ENCODE results near the gene WDR90.

WDR90 gene

DNA sequence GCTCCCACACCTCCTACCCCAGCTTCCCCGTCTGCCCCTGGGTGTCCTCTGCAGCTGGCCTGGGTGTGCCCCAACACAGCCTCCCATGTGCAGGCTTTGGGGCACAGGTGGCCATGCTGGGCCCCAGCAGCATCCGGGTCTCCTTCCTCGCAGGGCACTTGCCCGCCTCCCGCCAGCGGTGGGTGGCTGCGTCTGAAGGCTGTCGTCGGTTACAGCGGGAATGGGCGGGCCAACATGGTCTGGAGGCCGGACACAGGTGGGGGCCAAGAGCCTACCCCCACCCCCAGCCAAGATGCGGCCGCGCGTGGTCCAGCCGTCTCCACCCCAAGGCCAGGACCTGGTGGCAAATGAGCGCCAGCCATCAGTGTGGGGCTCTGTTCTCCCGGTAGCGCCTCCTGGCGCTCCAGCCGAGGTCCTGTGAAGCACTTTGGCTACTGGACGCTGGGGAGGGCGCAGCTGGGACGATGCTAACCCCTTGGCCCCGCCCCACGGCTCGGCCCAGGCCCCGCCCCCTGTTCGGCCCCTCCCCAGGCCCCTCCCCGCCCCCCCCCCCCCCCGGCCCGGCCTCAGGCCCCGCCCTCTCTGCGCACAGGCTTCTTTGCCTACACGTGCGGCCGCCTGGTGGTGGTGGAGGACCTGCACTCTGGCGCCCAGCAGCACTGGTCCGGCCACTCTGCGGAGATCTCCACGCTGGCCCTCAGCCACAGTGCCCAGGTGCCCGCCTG is 11.5 kb downstream of the WDR90 start:
- DNase-seq (ENCODE audit: low read depth in 2 of 2) = peak in 1 of 2 donors; percentile 65

DNA sequence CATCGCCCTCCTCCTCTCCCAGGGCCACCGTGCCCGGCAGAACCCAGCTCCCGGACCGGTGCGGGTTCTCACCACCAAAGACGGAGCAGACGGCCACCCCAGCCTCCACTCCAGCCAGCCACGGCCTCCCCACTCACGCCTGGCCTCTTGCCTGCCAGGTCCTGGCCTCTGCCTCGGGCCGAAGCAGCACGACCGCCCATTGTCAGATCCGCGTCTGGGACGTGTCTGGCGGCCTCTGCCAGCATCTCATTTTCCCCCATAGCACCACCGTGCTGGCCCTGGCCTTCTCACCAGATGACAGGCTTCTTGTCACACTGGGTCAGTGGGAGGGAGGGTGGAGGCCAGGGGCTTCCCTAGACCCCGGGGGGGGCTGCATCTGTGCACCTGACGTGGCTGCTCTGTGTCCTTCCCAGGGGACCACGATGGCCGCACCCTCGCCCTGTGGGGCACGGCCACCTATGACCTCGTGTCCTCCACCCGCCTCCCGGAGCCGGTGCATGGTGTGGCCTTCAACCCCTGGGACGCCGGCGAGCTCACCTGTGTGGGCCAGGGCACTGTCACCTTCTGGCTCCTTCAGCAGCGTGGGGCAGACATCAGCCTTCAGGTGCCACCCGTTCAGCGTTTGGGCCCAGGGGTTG is 12.1 kb downstream of the WDR90 start:
- DNase-seq (ENCODE audit: low read depth in 2 of 2) = no peak

DNA sequence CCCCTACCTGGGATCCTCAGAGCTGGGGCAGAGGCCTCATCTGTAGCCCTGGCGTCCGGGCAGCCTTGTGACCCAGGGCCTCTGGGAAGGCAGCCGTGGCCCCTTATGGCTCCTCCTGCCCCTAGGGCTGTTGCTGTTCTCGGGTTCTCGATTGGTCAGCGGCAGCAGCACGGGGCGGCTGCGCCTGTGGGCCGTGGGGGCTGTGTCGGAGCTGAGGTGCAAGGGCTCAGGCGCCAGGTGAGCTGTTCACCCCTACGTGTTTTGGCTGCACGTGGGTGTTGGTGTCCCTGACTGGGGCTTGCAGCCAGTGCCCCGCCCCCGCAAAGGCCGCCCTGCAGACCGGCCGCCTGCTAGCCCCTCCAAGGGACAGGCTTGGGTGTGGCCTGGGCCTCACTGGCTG is 12.9 kb downstream of the WDR90 start:
- DNase-seq (ENCODE audit: low read depth in 2 of 2) = no peak

DNA sequence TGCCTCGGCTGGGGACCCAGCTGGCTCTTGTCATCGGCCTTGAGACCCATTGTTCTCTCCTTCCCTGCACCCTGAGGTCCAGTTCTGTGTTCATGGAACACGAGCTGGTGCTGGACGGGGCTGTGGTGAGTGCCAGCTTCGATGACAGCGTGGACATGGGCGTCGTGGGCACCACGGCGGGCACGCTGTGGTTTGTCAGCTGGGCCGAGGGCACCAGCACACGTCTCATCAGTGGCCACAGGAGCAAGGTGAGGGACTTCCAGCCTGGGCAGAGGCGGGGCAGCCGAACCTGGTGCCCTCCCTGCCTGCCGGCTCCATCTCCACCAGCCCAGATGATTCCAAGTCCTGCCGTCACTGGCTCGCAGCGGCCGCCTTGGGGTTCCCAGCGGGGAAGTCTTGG is 13.4 kb downstream of the WDR90 start:
- DNase-seq (ENCODE audit: low read depth in 2 of 2) = no peak

DNA sequence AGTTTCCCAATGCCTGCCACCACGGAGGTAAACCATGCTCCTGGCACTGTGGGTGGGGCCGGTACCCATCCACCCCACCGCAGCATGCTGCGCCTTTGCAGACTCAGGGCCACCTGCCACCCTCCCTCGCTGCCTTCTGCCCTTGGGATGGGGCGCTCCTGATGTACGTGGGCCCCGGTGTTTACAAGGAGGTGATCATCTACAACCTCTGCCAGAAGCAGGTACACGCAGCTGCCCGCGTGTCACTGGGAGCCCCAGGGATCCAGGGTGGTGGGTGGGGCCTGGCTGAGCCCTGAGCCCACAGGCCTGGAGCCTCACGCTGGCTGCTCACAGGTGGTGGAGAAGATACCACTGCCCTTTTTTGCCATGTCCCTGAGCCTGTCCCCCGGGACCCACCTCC is 17.4 kb downstream of the WDR90 start:
- no peak for DNase-seq (ENCODE audit: low read depth in 2 of 2)

DNA sequence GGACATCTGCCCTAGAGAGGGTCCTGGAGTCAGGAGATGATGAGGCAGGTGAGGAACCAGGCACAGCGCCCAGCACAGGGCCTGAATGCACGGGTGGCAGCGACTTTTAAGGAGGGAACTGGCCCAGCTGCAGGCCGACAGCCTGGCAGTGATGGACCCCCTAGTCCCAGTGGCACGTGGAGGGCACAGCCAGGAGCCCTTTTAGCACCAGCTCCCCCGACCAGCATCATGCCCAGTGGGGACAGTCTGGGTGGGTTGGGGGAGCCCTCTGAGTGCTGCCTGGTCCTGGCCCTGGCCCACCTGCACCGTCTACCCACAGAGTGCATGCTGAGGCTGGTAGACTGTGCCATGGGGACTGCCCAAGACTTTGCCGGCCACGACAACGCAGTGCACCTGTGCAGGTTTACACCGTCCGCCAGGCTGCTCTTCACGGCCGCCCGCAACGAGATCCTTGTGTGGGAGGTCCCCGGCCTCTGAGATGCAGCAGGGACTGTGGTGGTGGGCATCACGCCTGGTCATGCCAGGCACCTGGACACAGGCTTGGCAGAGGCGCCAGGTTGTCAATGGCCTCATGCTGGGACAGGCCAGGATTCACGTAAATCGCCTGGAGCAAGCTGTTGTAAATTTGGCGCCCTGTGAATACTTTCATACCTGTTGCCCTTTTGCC is 18.1 kb downstream of the WDR90 start:
- DNase-seq (ENCODE audit: low read depth in 2 of 2) = no peak

DNA sequence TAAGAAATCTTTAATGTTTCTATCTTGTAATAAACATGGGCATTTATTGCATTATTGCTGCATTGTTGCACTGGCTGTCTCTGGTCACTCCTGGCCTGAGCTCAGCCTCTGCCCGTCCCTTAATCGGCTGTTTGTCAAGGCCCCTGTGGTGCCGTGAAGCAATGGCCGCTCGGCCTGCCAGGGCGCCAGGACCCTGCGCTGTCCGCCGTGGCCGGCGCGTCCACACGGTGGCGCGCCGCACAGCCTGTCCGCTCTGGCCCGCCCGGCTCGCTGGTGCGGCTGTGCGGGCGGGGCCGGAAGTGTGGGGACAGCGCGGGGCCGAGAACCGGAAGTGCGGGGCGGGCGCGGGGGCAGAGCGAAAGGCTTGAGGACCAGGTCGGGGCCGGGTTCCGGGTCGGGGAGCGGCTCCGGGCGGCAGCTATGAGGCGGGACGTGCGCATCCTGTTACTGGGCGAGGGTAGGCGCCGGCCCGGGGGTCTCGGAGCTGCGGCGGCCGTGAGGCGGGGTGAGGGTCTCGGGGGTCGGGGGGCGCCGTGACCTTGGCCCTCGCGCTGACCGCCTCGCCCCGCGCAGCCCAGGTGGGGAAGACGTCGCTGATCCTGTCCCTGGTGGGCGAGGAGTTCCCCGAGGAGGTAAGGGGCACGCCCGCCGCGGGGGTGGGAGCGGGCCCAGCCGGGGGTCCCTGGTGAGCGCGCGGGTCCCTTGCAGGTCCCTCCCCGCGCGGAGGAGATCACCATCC is 18.8 kb downstream of the WDR90 start, which contains the start of gene RHOT2:
RHOT2 (plus strand) TSS at position 353 of the 739 bp plus-strand sequence; CDS start at position 421, 68 bp downstream.
- DNase-seq (ENCODE audit: low read depth in 2 of 2) = peak; percentile 87 to 93

DNA sequence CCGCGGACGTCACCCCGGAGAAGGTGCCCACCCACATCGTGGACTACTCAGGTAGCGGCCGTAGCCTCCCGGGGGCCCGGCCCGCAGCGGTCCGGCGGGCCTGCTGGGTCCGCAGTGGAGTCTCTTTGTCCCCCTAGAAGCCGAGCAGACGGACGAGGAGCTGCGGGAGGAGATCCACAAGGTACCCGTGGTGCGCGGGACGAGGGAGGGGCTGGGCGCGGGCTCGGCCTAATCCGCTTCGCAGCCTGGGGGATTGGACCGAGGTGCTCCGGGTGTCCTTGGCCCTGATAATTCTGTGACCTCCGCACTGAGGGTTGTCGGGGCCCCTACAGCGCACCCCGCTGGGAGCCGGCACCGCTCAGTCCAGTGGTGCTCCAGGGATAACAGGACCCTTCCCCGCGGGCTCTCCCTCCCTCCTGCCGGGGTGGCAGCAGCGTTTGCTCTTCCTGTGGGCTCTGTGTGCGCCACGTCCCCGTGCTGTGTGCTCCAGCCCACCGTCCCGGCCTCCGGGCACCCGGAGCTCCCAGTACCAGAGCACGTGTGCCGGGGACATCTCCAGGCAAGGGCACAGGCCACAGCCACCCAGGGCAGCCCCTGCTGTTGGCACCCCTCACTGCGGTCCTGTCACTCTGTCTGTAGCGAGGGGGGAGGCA is 19.5 kb downstream of the WDR90 start:
- no peak for DNase-seq (ENCODE audit: low read depth in 2 of 2)

DNA sequence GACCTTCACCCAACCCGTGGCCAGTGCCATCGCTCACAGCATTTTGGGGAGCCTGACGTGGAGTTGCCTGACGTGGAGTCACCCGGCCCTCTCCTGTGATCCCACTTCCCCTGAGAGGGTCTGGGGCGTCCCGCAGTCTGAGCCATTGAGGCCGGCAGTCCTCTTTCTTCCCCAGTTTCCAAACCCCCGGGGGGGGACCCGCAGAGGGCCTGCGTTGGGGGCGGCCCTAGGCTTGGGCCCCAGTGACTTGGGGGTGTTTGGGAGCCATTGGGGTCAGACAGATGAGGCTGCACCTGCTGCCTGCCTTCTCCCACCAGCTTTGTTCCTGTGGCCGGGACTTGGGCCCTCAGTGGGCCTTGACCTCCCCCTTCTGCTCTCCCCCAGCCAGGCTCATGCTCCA is 20.5 kb downstream of the WDR90 start:
- no peak for DNase-seq (ENCODE audit: low read depth in 2 of 2)

DNA sequence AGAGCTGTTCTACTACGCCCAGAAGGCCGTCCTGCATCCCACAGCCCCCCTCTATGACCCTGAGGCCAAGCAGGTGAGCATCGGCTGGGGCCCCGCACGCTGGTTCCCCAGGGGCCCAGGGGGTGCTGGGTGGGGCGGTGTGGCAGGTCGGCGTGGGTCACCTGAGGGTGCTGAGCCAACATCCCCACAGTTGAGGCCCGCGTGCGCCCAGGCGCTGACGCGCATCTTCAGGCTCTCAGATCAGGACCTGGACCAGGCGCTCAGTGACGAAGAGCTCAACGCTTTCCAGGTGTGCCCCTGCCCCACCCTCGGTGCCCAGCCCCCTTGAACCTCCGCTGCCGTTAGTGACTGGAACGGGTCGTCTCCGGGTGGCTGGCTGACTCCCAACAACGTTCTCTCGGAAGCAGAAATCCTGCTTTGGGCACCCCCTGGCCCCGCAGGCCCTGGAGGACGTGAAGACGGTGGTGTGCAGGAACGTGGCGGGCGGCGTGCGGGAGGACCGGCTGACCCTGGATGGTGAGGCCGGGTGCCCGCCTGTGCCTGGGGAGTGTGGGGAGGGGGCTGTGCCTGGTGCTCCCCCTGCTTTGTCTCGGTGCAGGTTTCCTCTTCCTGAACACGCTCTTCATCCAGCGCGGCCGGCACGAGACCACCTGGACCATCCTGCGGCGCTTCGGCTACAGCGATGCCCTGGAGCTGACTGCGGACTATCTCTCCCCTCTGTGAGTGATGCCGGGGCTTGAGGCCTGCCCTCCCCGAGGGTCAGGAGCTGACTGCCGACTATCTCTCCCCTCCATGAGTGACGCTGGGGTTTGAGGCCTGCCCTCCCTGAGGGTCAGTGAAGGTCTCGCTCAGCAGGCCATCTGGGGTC is 21.6 kb downstream of the WDR90 start:
- DNase-seq (ENCODE audit: low read depth in 2 of 2) = no peak

DNA sequence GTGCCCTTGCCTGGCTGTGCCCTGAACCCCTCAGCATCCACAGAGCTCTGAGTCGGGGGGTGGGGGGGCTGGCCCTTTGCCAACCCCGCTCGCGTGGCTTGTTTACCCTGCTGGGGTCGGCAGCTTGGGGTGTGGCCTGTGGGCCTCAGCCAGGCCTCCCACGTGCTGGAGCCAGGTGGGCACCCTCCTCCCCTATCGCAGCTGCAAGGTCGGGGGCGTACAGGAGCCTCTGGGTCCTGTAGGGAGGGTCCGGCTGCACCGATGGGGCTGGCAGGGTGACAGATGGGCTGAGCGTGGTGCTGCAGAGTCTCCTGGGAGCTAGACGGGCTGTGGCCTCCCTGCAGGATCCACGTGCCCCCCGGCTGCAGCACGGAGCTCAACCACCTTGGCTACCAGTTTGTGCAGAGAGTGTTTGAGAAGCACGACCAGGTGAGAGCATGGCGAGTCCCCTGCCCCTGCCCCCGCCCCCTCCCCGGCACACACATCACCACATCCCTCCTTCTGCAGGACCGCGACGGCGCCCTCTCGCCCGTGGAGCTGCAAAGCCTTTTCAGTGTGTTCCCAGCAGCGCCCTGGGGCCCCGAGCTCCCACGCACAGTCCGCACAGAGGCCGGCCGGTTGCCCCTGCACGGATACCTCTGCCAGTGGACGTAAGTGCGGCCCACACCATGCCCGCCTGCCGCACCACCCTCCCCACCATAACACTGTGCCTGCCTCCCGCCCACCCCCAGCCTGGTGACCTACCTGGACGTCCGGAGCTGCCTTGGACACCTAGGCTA is 22.4 kb downstream of the WDR90 start:
- DNase-seq (ENCODE audit: low read depth in 2 of 2) = no peak

DNA sequence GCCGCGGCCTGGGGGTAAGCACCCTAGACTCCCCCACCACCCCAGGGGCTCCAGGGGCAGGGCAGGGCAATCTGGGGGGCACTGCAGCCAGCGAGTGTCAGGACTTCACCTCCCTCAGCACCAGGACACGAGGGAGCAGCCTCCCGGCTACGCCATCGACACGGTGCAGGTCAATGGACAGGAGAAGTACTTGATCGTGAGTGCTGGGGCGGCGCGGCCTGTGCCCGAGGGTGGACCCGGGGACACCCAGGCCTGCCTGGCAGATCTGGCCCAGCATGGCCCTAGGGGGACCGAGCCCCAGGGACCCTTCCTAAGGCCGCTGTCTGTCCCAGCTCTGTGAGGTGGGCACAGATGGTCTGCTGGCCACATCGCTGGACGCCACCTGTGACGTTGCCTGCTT is 23.2 kb downstream of the WDR90 start:
- DNase-seq (ENCODE audit: low read depth in 2 of 2) = no peak

DNA sequence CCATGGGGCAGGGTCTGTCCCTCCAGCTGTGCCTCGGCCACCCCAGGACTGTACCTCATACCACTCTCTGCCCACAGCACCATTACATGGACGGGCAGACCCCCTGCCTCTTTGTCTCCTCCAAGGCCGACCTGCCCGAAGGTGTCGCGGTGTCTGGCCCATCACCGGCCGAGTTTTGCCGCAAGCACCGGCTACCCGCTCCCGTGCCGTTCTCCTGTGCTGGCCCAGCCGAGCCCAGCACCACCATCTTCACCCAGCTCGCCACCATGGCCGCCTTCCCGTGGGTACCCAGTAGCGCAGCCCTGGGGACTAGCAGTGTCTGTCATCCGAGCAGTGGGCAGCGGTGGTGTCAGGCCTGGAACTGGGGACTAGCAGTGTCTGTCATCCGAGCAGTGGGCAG is 23.7 kb downstream of the WDR90 start:
- DNase-seq (ENCODE audit: low read depth in 2 of 2) = no peak

DNA sequence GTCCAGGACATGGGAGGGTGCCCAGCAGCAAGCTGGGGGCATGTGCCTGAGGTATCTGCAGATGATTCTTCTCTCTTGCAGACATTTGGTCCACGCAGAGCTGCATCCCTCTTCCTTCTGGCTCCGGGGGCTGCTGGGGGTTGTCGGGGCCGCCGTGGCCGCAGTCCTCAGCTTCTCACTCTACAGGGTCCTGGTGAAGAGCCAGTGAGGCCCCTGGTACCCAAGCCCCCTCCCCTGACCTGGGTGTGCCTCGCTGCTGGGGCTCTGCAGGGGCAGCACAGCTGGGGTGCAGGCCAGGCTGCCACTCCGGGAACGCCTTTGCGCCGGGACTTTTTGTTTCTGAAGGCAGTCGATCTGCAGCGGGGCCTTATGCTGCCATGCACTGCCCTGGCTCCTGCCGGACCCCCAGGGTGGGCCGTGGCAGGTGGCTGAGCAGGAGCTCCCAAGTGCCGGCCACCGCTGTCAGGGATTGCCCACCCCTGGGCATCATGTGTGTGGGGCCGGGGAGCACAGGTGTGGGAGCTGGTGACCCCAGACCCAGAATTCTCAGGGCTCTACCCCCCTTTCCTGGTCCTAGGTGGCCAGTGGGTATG is 24.3 kb downstream of the WDR90 start:
- no peak for DNase-seq (ENCODE audit: low read depth in 2 of 2)

DNA sequence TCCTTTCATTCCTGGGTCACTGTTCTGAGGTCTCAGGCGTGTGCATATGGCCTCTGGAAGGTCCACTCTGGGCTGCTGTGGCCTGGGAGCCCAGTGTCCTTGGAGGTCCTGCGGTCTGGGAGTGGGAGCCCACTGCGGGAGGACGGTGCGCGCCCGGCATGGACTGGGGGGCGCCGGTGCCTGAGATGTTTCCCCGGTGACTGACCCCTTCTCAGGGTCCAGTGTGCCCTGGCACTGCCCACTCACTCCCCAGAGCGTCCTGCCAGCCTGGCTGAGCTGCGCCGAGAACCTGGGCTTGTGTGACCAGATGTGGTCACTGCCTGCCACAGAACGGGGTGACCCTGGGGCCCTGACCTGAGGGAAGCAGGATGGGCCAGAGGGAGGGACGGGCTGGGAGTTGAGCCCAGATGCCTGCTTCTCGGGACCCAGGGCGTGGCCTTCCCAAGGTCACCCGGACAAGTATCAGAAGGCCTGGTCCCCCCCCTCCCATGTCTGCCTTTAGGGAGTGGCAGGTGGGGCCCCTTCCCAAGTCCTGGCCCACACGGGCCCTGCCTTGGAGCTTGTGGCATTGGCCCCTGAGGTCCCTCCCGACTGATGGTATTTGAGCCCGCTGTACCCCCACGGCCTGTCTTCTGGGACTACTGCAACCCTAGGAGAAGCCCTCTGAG is 25.2 kb downstream of the WDR90 start:
- no peak for DNase-seq (ENCODE audit: low read depth in 2 of 2)

DNA sequence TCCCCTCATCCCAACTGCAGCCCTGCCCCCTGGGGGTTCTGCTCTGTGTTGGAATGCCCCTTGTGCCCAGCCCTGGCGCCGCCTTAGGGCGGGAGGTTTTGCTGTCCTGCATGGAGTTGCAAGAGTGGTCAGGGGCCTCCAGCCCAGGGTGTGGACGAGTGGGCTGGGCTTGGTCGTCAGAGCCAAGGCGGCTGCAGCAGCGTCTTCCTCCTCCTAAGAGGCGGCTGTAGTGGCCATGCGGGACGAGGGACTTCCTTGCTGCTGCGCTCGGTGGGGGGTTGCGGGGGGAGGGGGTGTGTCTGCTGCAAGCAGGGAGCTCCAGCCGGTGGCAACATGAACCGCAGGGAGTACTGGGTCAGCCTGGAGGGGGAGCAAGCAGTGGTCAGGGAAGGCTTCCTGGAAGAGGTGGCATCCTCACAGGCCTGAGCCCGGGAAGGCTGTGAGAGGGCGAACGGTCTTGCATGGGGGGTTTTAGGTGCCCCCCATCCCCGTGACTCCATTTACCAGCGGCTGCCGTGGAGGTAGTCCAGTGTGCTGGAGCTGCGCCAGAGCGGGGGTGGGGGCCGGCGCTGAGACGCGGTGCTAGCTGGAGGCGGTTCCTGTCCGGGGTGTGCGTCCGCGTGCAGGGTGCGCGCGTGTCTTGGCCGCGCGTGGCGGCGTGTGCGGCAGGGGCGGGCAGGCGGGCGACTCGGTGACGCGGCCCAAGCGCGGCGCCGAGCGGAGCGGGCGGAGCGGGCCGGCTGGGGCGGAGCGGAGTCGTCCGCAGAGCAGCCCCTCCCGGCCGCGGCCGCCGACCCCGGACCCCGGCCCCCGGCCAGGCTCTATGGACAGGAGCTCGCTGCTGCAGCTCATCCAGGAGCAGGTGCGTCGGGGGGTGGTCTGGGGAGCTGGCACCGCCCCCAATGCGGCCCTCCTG is 26.1 kb downstream of the WDR90 start, which contains the start of gene RHBDL1:
RHBDL1 (plus strand) TSS at position 704 of the 916 bp plus-strand sequence; CDS start at position 824, 120 bp downstream.
- no peak for DNase-seq (ENCODE audit: low read depth in 2 of 2)

DNA sequence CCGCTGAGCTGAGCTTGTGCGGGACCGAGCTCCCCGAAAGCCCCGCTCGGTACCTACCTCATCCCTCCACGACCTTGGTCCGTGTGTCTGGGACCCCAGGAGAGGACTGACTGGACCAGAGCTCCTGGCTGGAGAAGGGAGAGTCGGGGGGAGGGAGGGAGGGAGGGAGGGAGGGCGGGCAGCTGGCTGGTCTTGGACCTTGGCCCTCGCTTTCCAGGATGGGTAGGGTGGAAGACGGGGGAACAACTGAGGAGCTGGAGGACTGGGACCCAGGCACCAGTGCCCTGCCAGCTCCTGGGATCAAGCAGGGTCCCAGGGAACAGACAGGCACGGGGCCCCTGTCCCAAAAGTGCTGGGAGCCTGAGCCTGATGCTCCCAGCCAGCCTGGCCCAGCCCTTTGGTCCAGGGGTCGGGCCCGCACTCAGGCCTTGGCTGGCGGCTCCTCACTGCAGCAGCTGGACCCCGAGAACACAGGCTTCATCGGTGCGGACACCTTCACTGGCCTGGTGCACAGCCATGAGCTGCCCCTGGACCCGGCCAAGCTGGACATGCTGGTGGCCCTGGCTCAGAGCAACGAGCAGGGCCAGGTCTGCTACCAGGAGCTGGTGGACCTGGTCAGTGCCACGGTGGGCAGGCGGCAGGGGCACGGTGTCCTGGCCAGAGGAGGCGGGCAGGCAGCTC is 26.9 kb downstream of the WDR90 start:
- no peak for DNase-seq (ENCODE audit: low read depth in 2 of 2)
